Activated gamma-delta T cell (primary cell): ENCODE data around the gene BCL7C.
"Not testable (repeated sequence)": the region's sequence is repeated elsewhere in the genome, so short reads cannot be mapped to it uniquely, and the experiment has no call there.

Experiments
- DNase-seq: peaks from one replicate; lab custom pipeline; 2025; lab: John Stamatoyannopoulos, UW
- total RNA-seq, 2 donors: gene quantifications; one replicate each; lab custom pipeline; 2026; lab: John Stamatoyannopoulos, UW

The BCL7C gene
- total RNA-seq: 35.6 to 43.8 reads per million in 2 donors

DNA sequence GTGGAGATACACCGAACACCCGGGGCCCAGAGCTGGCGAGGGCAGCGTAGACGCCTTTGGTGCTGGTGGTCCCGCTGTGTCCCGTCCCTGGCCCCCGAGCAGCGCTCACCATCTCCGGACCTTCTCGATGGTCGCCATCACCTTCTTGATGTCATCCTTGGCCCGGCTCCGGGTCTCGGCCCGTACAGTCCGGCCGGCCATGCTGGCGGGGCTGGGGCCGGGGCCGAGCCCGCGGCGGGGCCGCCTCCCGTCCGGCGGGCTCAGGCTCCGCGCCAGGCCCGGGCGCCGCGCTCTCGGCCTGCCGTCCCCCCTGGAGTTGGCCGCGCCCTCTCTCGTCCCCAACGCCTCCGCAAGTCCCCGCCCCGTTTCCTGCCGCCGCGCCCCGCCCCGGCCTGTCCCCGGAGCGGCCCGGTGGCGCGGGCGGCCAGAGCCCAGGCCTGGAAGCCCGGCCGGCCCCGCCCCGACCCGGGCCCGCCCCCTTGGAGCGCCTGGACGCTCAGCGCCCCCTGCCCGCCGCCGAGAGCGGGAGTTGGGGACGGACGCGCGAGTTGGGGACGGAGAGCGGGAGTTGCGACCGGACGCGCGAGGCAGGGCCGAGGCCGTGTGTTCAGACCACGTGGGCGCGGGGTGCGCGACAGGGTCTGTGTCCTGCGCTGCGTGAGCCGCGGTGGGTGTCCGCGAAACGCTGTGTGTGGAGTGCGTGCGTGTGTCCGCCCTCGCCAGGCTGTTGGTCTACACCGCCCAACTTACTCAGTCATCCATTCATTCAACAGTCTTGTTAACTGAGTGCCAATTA, at the start of gene BCL7C:
Gene BCL7C (minus strand): TSS at position 334 of the 796 bp plus-strand sequence. CDS start 133 bp downstream, at position 201.
- DNase-seq: peak; percentile 72

DNA sequence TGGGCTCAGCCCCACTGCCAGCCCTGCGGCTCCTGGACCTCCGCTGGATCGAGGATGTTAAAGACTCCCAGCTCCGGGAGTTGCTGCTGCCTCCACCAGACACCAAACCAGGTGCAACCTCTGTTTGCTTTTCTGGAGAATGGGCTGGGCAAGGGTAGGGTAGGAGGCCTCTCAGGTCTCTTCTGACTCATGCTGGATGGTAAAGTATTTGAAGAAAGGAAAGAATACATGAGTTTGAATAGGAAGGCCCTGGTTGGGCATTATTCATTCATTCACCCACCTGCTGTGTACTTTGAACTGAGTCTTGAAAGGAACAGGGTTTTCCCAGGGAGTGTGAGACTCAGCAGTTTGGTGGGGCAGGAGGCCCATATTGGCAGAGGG, 48.5 kb upstream of the BCL7C start:
- DNase-seq: no peak

DNA sequence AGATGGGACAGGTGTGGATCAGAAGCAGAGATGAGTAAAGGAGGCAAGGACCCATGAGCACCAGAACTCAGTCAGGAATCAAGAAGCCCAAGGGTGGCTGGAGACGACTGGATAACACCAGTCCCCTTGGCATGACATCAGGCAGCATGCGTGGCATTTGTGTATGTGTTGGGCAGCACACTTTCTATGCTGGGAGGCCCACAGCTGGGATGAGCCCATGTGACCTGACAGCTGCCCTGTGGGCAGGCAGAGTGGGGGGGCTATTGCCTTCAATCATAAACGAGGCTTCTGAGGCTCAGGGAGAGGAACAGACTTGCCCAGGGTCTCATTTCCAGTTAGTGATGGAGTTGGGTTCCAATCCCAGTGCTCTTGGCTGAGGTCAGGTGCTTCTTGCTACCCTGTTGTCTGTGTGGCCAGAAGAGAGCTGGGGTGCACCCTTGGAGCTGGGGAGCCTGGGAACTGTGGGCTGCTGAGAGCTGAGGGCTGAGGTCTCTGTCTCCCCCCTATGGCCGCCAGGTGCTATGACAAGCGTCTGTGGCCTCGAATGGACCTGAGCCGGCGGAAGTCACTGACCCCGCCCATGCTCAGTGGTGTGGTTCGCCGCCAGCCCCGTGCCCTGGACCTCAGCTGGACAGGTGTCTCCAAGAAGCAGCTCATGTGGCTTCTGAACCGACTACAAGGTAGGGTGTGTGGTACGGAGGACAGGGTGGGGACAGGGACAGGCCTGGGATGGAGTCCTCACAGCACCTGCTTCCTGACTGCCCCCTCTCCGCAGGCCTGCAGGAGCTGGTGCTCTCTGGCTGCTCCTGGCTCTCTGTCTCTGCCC, 47.9 kb upstream of the BCL7C start:
- DNase-seq: no peak

GRCh38 chr16:30939571-30939970, 45.7 kb upstream of the BCL7C start:
- DNase-seq: not testable (repeated sequence)

GRCh38 chr16:30937692-30938091, 43.8 kb upstream of the BCL7C start:
- DNase-seq: no peak

GRCh38 chr16:30934827-30935557, 41.1 kb upstream of the BCL7C start:
- no peak for DNase-seq

- no peak for DNase-seq
Measured at GRCh38 chr16:30931068-30931650, 37.3 kb upstream of the BCL7C start.

DNA sequence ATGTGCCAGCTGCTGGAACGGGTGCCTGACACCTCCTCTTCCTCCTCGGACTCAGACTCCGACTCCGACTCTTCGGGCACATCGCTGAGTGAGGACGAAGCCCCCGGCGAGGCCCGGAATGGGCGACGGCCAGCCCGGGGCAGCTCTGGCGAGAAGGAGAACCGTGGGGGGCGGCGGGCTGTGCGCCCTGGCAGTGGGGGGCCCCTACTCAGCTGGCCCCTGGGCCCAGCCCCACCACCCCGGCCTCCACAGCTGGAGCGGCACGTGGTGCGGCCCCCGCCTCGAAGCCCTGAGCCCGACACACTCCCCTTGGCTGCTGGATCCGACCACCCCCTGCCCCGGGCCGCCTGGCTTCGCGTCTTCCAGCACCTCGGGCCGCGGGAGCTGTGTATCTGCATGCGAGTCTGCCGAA, 36.3 kb upstream of the BCL7C start:
- DNase-seq: no peak

DNA sequence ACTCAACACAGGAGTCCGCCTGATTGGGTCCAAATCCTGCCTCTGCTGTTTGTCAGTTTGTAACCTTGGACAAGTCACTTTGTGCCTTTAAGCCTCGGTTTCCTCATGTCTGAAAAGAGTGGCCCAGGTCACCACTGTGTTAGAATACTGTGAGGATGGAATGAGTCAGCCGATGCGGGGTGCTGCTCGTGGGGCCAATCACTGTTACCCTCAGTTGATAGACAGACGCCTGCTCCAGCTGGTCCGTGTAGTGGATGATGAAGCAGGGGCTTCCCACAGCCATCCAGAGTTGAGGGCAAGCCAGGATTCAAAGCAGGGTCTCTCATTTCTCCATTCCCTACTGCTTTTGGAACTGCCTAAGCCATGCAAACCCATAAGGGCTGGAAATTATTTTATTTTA, 35.3 kb upstream of the BCL7C start:
- DNase-seq: no peak

DNA sequence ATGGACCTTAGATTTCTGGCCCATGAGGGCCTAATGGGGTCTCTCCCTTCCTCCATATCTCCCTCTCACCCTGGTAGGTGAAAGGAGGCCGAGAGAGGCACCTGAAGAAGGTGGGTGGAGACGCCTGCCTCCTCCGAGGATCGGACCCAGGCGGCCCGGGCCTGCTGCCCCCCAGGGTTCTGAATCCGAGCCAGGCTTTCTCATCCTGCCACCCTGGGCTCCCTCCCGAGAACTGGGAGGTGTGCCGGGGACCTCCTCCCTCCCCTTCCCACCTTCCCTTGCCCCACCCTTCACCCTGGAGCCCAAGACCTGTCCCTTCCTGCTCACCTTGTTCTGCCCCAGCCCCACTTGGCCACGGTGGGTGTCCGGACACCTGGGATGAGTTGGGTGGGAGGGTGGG, 34.5 kb upstream of the BCL7C start:
- DNase-seq: no peak

DNA sequence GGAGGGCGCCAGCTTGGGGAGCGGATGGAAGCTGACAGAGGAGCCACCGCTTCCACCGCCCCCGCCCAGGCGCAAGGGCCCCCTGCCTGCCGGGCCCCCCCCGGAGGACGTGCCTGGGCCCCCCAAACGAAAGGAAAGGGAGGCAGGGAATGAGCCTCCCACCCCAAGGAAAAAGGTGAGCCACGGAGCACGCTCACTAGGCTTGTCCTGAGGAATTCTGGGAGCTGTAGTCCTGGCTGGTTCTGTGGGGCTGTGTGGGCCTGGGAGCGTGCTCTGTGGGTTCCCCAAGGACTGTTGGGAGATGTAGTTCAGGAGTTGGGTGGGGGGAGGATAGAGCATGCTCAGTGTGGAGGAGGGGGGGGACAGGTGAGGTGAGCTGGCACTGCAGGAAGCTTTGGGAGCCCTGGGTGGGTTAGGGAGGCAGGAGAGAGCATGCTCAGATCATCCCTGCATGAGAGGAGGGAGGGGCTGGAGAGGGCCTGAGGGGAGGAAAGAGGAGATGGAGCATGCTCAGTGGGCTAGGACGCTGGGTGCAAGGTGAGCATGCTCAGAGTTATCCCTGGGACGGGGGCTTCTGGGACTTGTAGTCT, 34.0 kb upstream of the BCL7C start:
- no peak for DNase-seq

DNA sequence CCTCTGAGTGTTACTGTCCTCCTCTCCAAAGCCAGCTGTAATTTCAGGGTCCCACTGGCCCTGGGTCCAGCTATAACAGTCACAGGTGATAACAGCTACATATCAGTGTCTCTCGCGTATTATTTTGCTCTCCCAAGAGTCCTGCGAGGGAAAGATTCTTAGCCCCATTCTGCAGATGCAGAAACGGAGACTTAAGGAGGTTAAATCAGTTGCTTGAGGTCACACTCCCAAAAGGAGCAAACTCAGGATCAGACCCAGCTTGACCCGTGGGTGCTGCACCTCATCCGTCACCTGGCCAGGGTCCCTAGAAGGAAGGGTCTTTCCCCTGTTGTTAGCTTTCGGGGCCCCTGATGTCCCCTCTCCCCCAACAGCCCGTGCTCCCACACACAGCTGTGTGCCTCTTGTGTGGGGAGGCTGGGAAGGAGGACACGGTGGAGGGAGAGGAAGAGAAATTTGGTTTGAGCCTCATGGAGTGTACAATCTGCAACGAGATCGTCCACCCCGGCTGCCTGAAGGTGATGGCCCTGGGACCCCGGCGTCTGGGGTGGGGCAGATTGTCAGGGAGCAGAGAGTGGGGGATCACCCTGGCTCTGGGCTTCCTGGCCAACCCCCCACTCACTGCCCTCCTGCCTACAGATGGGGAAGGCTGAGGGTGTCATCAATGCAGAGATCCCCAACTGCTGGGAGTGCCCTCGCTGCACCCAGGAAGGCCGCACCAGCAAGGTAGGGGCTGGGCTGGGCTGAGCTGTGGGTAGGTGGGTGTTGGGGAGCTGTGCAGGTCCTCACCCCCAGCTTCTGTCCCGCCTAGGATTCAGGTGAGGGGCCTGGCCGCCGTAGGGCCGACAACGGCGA, 33.3 kb upstream of the BCL7C start:
- DNase-seq: no peak

- no peak for DNase-seq
Measured at GRCh38 chr16:30925995-30926811, 32.3 kb upstream of the BCL7C start.

- no peak for DNase-seq
Measured at GRCh38 chr16:30925632-30925987, 31.7 kb upstream of the BCL7C start.

DNA sequence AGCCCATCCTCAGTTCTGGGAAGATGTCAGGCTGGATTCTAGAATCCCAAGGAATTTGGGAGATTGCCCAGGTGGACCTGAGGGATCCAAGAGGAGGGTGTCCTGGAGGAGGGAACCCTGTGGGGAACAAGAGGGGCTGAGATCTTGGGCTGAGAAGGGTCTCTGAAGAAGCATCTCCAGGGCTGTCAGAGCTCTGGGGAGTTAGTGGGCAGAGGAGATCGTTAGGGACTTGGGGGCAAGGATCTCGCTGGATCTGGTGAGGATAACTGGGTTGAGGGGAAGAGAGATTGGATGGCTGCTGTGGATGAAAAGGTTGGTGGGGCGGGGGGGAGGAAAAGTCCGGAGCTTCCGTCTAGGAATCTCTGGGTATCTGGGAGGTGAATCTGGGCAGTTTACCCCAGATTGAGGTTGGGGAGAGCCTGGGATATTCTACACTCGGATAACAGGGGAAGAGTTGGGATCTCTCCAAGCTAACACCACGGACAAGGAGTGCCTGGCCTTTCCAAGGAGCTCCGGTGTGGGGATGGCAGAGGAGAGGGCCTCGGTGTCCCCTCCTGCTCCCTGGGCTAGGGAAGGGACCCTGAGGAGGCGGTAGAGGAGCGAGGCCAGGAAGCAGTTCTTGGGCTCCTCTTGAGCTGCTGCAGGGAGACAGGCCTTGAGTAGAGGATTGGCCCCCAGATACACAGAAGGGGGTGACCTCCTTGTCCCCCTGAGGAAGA, 31.2 kb upstream of the BCL7C start:
- no peak for DNase-seq

DNA sequence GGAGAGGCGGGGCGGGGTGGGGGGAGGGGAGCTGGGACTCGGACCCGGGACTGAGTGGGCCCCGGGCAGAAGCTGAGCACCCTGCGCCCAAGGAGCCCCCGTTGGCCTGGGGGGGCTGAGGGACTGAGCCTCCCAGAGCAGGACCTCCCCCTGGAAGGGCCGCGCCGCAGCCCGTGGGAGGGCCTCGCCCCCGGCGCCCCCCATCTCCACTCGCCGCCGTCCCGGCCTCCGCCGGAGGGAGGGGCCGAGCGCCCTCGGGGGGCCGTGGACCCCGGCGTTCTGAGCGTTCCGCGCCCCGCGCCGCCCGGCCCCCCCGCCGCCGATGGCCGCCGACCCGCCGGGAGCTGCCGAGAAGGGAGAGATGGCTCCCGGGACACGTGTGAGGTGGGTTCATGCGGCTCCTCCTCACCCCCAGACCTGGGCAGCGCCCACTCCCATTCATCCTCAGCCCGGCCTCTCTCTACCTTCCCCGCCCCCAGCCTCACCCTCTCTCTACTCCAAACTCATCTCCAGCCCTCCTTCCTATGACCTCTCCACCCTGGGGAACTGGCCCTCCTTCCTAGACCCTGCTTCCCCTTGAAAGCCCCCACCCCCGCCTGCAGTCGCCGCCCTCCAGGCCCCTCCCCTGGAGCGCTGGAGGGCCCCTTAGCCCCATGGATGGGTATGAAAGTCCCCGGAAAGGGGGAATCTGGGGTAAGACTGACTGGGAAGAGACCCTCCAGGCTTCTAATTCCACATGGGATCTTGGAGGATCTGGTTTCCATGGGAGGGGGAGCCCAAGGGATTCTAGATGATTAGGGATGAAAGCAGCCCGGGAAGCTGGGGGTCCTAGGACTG, 30.4 kb upstream of the BCL7C start:
- DNase-seq: no peak

DNA sequence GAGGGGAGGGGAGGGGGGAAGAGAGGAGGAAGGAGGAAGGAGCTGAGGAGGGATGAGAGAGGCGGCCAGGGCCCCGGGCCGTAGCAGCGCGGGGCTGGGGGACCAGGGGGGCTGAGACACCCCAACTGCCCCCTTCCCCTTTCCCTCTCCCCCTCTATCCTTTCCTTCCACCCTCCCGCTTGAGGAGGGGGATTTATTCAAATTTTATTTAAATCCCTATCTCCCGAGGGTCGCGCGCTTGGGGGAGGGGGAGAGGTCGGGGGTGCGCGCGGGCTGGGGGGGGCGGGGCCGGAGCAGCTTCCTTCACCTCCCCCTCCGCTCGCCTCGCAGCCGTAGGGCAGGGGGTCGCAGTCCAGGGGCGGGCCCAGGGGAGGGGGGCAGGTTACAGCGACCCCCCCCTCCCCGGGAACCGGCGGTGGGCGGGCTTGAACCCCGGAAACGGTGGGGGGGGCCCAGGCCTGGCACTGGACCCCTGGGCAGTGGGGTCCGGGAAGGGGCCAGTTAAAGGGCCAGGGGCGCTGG, 29.7 kb upstream of the BCL7C start, which contains the start of gene FBXL19:
Gene FBXL19 (plus strand): TSS at position 19 of the 522 bp plus-strand sequence. CDS start 2,183 bp downstream, outside the sequence.
- no peak for DNase-seq
